22Rv1 (cell line): ENCODE measurements around the gene USP16.

ENCODE experiments used
- CTCF ChIP-seq: fragments of 450-650 bp; IDR thresholded peaks from 2 replicates; pipeline ENCODE4 v1.5.1; 2017; ENCODE audit warnings: mild to moderate bottlenecking
- ZFX ChIP-seq: fragments of 450-650 bp; IDR thresholded peaks from 2 replicates; pipeline ENCODE4 v1.6.1; 2017; ENCODE audit warnings: antibody characterized with exemption, borderline replicate concordance

GRCh38 chr21:28992526-28993292 is 31.8 kb upstream of the USP16 start, which contains the start of gene LTN1:
- TF ChIP-seq CTCF (no peak), ZFX (no peak)
